ENCODE data around the gene ISYNA1.

DNA sequence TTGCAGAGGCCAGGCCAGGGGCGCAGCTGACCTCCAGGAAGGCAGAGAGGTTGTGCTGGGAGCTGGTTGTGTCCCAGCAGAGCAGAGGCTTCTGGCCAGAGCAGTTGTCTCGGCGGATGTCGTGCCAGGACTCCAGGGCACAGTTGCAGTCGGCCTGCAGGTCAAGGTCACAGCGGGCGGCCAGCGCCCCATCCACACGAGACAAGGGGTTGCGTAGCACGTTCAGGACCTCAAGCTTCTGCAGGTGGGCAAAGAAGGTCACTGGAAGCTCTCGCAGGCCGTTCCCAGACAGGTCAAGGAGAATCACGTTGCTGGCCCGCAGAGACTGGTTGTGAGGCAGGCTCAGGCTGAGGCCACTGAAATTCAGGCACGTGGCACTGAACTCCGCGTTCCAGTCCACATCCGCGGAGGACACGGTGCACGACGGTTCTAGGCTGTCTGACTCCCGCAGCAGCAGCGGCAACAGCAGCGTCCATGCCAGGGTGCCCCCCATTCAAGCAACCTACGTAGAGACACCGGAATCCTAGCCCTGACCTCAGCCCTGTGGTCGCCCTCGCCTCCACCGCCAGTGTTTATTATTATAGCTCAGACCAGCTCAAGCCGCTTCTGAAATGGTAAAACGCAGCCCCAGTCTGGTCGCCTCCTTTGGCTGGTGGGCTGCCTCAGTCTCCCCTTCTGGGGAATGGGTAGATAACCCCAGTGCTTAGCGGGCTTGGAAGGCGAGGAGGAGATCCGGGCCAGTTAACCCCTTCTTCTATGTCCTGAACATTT, 41.3 kb downstream of the ISYNA1 start:
- TF ChIP-seq, protein P1, sequence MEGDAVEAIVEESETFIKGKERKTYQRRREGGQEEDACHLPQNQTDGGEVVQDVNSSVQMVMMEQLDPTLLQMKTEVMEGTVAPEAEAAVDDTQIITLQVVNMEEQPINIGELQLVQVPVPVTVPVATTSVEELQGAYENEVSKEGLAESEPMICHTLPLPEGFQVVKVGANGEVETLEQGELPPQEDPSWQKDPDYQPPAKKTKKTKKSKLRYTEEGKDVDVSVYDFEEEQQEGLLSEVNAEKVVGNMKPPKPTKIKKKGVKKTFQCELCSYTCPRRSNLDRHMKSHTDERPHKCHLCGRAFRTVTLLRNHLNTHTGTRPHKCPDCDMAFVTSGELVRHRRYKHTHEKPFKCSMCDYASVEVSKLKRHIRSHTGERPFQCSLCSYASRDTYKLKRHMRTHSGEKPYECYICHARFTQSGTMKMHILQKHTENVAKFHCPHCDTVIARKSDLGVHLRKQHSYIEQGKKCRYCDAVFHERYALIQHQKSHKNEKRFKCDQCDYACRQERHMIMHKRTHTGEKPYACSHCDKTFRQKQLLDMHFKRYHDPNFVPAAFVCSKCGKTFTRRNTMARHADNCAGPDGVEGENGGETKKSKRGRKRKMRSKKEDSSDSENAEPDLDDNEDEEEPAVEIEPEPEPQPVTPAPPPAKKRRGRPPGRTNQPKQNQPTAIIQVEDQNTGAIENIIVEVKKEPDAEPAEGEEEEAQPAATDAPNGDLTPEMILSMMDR (IDR thresholded peaks at IDR 0.05) = no peak
- no peak for TF ChIP-seq EZH2 (IDR thresholded peaks at IDR 0.05; ENCODE audit: borderline replicate concordance, insufficient read depth, low read depth, low read length, poor library complexity, severe bottlenecking)
